ENCODE data around the gene FBXO42.
A peak's percentile ranks its signal among the peaks of the same experiment; 100 is the strongest.
"Not testable (repeated sequence)": the region's sequence is repeated elsewhere in the genome, so short reads cannot be mapped to it uniquely, and the experiment has no call there.

FBXO42 gene

GRCh38 chr1:16348414-16349182 lies 3.7 kb downstream of the FBXO42 start:
- peak; percentile 26 for DNase-seq (ENCODE audit: low read depth)
- in situ Hi-C loops (cut with HindIII; ENCODE audit: low sequenced_read_pairs): no loop called here
- no peak for TF ChIP-seq CTCF (IDR thresholded peaks at IDR 0.05; ENCODE audit: low read depth, low read length, missing control alignments)
- no peak overlapping the region for H3K4me3 ChIP-seq (ENCODE audit: low read depth, low read length)

DNA sequence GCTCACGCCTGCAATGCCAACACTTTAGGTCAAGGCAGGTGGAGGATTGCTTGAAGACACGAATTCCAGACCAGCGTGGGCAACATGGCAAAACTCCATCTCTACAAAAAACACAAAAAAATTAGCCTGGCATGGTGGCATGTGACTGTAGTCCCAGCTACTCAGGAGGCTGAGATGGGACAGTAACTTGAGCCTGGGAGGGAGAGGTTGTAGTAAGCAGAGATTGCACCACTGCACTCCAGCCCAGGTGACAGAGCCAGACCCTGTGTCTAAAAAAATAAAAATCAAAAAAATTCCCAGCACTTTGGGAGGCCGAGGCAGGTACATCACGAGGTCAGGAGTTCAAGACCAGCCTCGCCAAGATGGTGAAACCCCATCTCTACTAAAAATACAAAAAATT lies 9.0 kb downstream of the FBXO42 start:
- DNase-seq (ENCODE audit: low read depth); in situ Hi-C loops (cut with HindIII; ENCODE audit: low sequenced_read_pairs); H3K4me3 ChIP-seq (ENCODE audit: low read depth, low read length): not testable (repeated sequence)

DNA sequence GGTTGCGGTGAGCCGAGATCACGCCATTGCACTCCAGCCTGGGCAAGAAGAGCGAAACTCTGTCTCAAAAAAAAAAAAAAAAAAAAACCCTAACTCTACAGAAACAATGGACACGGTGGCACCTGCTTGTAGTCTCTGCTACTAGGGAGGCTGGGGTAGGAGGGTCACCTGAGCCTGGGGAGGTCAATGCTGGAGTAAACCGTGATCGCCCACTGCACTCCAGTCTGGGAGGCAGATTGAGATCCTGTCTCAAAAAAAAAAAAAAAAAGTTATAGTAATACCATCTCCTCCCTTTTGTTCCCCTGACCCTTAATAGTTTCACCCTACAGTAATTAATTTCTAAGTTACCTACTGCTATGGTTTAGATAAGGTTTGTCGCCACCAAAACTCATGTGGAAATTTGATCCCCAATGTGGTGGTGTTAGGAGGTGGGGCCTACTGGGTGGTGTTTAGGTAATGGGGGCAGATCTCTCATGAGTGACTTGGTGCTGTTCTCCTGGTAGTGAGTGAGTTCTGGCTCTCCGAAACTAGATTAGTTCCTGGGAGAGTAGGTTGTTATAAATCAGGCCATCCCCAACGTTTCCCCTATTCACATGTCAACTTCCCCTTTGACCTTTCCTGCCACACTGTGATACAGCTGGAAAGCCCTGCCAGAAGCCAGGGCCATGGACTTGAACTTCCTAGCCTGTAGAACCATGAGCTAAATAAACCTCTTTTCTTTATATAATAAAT lies 9.8 kb downstream of the FBXO42 start:
- no peak overlapping the region for H3K4me3 ChIP-seq (ENCODE audit: low read depth, low read length)
- no peak for DNase-seq (ENCODE audit: low read depth)
- in situ Hi-C loops (cut with HindIII; ENCODE audit: low sequenced_read_pairs): no loop called here
- TF ChIP-seq CTCF (IDR thresholded peaks at IDR 0.05; ENCODE audit: low read depth, low read length, missing control alignments): no peak

DNA sequence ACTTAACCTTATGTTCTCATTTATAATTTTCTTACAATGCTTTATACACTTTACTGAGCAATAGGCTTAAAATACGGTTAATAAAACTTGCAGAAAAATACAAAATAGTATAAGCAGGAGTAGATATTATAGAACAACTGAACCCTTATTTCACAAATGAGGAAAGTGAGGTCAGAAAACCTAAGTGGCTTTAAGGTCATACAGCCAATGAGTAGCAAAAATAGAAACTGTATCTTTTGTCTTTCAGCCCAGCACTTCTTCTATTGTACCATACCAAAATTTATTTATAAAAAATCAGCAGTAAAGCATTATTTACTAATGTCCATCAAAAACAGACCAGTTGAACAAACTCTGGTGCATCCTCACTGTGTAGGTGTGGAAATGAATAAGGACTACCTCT lies 11.6 kb downstream of the FBXO42 start:
- no peak for TF ChIP-seq CTCF (IDR thresholded peaks at IDR 0.05; ENCODE audit: low read depth, low read length, missing control alignments)
- DNase-seq (ENCODE audit: low read depth): no peak
- no peak overlapping the region for H3K4me3 ChIP-seq (ENCODE audit: low read depth, low read length)
- in situ Hi-C loops (cut with HindIII; ENCODE audit: low sequenced_read_pairs): no loop called here

DNA sequence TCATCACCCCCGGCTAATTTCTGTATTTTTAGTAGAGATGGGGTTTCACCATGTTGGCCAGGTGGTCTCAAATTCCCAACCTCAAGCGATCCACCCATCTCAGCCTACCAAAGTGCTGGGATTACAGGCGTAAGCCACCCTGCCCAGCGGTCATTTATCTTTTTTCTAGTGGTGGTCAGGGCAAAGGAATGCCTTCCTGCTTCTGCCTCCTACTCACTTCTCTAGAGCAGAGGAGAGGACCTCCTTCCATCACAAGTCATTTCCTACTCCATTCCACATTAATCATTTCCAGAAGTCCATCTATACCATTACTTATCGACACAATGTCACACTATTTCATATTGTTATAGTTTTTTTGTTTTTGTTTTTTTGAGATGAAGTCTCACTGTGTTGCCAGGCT lies 13.3 kb downstream of the FBXO42 start:
- H3K4me3 ChIP-seq (ENCODE audit: low read depth, low read length): no peak overlapping the region
- TF ChIP-seq CTCF (IDR thresholded peaks at IDR 0.05; ENCODE audit: low read depth, low read length, missing control alignments): no peak
- in situ Hi-C loops (cut with HindIII; ENCODE audit: low sequenced_read_pairs): no loop called here
- DNase-seq (ENCODE audit: low read depth): no peak

DNA sequence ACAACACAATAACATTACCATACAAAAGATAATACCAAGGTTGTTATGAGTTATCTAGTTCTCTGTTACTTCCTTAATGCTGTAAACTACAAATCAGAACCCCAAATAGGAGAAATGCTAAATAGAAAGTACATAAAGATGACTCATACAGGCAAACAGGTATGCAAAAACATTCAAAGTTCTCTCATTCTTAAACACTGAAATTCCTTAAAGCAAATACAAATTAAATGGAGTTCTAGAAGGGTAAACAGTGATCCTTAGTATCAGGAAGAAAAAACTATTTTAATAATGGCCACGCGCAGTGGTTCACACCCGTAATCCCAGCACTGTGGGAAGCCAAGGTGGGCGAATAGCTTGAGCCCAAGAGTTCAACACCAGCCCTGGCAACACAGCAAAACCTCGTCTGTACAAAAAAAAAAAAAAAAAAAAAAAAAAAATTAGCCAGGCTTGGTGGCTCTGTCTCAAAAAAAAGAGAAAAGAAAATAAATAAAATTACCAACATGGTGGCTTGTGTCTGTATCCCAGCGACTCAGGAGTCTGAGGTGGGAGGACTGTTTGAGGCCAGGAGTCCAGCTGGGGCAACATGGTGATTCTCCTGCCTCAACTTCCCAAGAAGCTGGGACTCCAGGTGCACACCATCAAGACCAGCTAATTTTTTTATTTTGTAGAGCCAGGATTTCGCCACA lies 17.5 kb downstream of the FBXO42 start:
- TF ChIP-seq CTCF (IDR thresholded peaks at IDR 0.05; ENCODE audit: low read depth, low read length, missing control alignments): no peak
- no peak overlapping the region for H3K4me3 ChIP-seq (ENCODE audit: low read depth, low read length)
- DNase-seq (ENCODE audit: low read depth): no peak
- in situ Hi-C loops (cut with HindIII; ENCODE audit: low sequenced_read_pairs): no loop called here
